Trophoblast cell (in vitro differentiated cells and primary cell): ENCODE results near the gene UPK3BL1.
"Not testable (repeated sequence)": the region's sequence is repeated elsewhere in the genome, so short reads cannot be mapped to it uniquely, and the experiment has no call there.

Experiments
- DNase-seq, 2 donors: peaks; one replicate each; pipeline ENCODE4 v3.0.0-alpha.2; 2016
- H2AFZ ChIP-seq: 2 replicates; pipeline ENCODE4 v1.6.1; 2013; ENCODE audit warnings: low read length, moderate library complexity, mild to moderate bottlenecking; ENCODE audit not compliant: insufficient read depth, poor library complexity
- H2AK5ac ChIP-seq: 2 replicates; pipeline ENCODE4 v1.6.1; 2013; ENCODE audit warnings: mild to moderate bottlenecking, low read length
- H2BK120ac ChIP-seq: 2 replicates; pipeline ENCODE4 v1.6.1; 2013; ENCODE audit warnings: low read length, mild to moderate bottlenecking, moderate library complexity; ENCODE audit not compliant: insufficient read depth, poor library complexity
- H2BK12ac ChIP-seq: 2 replicates; pipeline ENCODE4 v1.6.1; 2013; ENCODE audit warnings: mild to moderate bottlenecking, low read length, moderate library complexity
- H2BK5ac ChIP-seq: 2 replicates; pipeline ENCODE4 v1.6.1; 2013; ENCODE audit warnings: low read length, low read depth, moderate library complexity, mild to moderate bottlenecking; ENCODE audit not compliant: poor library complexity
- H3K14ac ChIP-seq: 2 replicates; pipeline ENCODE4 v1.6.1; 2013; ENCODE audit warnings: mild to moderate bottlenecking, low read length
- H3K18ac ChIP-seq: 2 replicates; pipeline ENCODE4 v1.6.1; 2013; ENCODE audit warnings: mild to moderate bottlenecking, low read length
- H3K23ac ChIP-seq: 2 replicates; pipeline ENCODE4 v1.6.1; 2013; ENCODE audit warnings: low read length
- H3K27ac ChIP-seq: 2 replicates; pipeline ENCODE4 v1.5.1; 2013; ENCODE audit warnings: low read depth, mild to moderate bottlenecking, inconsistent platforms, low read length, moderate library complexity
- H3K27me3 ChIP-seq: 2 replicates; pipeline ENCODE4 v1.6.1; 2013; ENCODE audit warnings: inconsistent platforms, mild to moderate bottlenecking, low read length, moderate library complexity; ENCODE audit not compliant: insufficient read depth
- H3K36me3 ChIP-seq, 2 experiments: 1 replicate in 1 of 2; 2 replicates in 1 of 2; pipeline ENCODE4 v1.6.1; 2013; ENCODE audit warnings: low read length in 2 of 2, mild to moderate bottlenecking in 2 of 2, moderate library complexity in 1 of 2; ENCODE audit not compliant: insufficient read depth in 2 of 2, control insufficient read depth in 1 of 2
- H3K4ac ChIP-seq: 2 replicates; pipeline ENCODE4 v1.6.1; 2013; ENCODE audit warnings: low read depth, mild to moderate bottlenecking, low read length, moderate library complexity
- H3K4me1 ChIP-seq, 2 experiments: 1 replicate in 1 of 2; 2 replicates in 1 of 2; pipeline ENCODE4 v1.6.1; 2013; ENCODE audit warnings: low read length in 2 of 2, mild to moderate bottlenecking in 2 of 2, moderate library complexity in 1 of 2; ENCODE audit not compliant: insufficient read depth in 2 of 2, control insufficient read depth in 1 of 2
- H3K4me2 ChIP-seq: 2 replicates; pipeline ENCODE4 v1.6.1; 2013; ENCODE audit warnings: inconsistent platforms, mild to moderate bottlenecking, low read length, moderate library complexity
- H3K4me3 ChIP-seq: 2 replicates; pipeline ENCODE4 v1.5.1; 2013; ENCODE audit warnings: mild to moderate bottlenecking, low read depth, low read length, inconsistent platforms
- H3K79me1 ChIP-seq: one replicate; pipeline ENCODE4 v1.6.1; 2013; ENCODE audit warnings: low read length
- H3K79me2 ChIP-seq: 2 replicates; pipeline ENCODE4 v1.6.1; 2013; ENCODE audit warnings: low read length, mild to moderate bottlenecking; ENCODE audit not compliant: control insufficient read depth, insufficient read depth, poor library complexity
- H3K9ac ChIP-seq: 2 replicates; pipeline ENCODE4 v1.6.1; 2013; ENCODE audit warnings: mild to moderate bottlenecking, low read length
- H3K9me3 ChIP-seq: 2 replicates; pipeline ENCODE4 v1.6.1; 2013; ENCODE audit warnings: low read depth, mild to moderate bottlenecking, control low read depth, inconsistent platforms, low read length; ENCODE audit not compliant: insufficient read depth
- H4K12ac ChIP-seq: 2 replicates; pipeline ENCODE4 v1.6.1; 2013; ENCODE audit warnings: low read depth, mild to moderate bottlenecking, low read length, moderate library complexity
- H4K8ac ChIP-seq: 2 replicates; pipeline ENCODE4 v1.6.1; 2013; ENCODE audit warnings: low read depth, mild to moderate bottlenecking, low read length, moderate library complexity
- H4K91ac ChIP-seq: one replicate; pipeline ENCODE4 v1.6.1; 2013; ENCODE audit warnings: low read depth, mild to moderate bottlenecking, low read length, moderate library complexity
- WGBS: extraction: QIAGEN DNeasy Blood & Tissue Kit; methylation state at CpG from one replicate; pipeline ENCODE4 v1.1.7; 2013; ENCODE audit warnings: missing lambda C conversion rate; ENCODE audit not compliant: insufficient read length, insufficient coverage; ENCODE audit errors: extremely low coverage; 5-methylcytosine and 5-hydroxymethylcytosine counted together

Gene UPK3BL1

DNA sequence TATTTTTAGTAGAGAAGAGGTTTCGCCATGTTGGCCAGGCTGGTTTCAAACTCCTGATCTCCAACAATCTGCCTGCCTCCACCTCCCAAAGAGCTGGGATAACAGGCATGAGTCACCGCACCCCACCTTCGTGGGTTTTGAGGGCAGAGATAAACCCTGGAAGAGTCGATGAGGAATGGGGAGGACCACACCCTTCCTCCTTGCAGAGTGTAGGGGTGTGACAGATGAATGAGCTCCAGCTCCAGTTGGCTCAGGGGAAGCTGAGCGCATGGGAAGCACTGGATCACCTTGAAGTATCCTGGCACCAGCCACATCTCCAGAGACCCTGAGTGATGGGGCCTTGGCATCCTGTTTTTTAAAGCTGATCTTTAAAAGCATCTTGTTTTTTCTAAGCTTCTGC lies 40.0 kb upstream of the UPK3BL1 start:
- H3K4me2 ChIP-seq, H3K27ac ChIP-seq, H2AFZ ChIP-seq, H3K9ac ChIP-seq, H4K8ac ChIP-seq, H3K4me3 ChIP-seq, H2BK120ac ChIP-seq, H4K91ac ChIP-seq, H2BK5ac ChIP-seq, H3K14ac ChIP-seq, H3K23ac ChIP-seq, H4K12ac ChIP-seq, H3K79me2 ChIP-seq, H3K4ac ChIP-seq, H3K27me3 ChIP-seq, H3K36me3 ChIP-seq, H2AK5ac ChIP-seq, H3K18ac ChIP-seq, H3K9me3 ChIP-seq, H3K79me1 ChIP-seq, H2BK12ac ChIP-seq, DNase-seq, H3K4me1 ChIP-seq: not testable (repeated sequence)
- WGBS = no CpG with 5 or more reads among the region's 5 CpGs

DNA sequence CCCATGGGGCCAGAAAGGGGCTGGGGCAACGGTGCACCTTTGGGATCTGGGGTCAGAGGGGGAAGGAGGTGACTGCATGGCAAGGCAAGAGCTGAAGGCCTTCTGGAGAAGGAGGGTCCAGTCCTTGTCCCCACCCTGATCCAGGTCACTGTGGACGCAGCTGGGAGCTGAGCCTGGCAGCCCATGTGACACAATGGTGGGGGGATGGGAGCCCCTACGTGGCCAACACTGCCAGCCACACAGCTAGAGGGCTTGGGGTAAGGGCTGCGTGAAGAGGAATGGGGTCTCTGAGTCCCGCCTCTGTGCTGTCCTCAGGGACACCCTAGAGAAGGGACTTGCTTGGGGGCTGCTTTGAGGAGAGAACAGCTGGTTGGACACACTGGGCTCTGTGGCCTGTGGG lies 38.2 kb upstream of the UPK3BL1 start:
- H3K79me2 ChIP-seq, H2BK5ac ChIP-seq, DNase-seq, H3K36me3 ChIP-seq, H2AK5ac ChIP-seq, H4K91ac ChIP-seq, H3K27ac ChIP-seq, H2BK12ac ChIP-seq, H3K4me3 ChIP-seq, H4K8ac ChIP-seq, H3K9ac ChIP-seq, H2AFZ ChIP-seq, H3K9me3 ChIP-seq, H3K79me1 ChIP-seq, H4K12ac ChIP-seq, H3K4ac ChIP-seq, H3K4me2 ChIP-seq, H3K14ac ChIP-seq, H2BK120ac ChIP-seq, H3K18ac ChIP-seq, H3K23ac ChIP-seq, H3K27me3 ChIP-seq, H3K4me1 ChIP-seq: not testable (repeated sequence)
- WGBS = no CpG with 5 or more reads among the region's 5 CpGs

DNA sequence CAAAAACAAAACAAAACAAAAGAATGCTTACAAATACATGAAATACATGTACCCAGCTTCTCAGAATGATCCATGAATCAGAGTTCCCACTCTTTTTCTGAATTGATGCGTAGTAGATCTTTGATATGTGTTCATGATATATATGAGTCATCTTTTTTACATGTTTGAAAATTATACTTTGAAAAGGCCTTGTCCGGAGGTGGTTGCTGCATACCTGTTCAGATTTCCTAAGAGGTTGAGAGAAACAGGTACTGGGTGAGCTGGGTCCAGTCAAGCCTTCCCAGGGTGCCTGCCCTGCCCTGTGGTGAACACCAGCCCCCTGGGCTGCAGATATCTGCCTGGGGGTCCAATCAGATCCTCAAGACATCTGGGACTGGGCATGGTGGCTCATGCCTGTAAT lies 33.0 kb upstream of the UPK3BL1 start:
- not testable (repeated sequence) for H3K9me3 ChIP-seq, H3K4me2 ChIP-seq, H3K4ac ChIP-seq, H2AFZ ChIP-seq, H3K79me1 ChIP-seq, H4K91ac ChIP-seq, H3K9ac ChIP-seq, H3K23ac ChIP-seq, DNase-seq, H2AK5ac ChIP-seq, H4K12ac ChIP-seq, H3K36me3 ChIP-seq, H4K8ac ChIP-seq, H3K4me3 ChIP-seq, H3K79me2 ChIP-seq, H3K27ac ChIP-seq, H2BK12ac ChIP-seq, H3K4me1 ChIP-seq, H2BK5ac ChIP-seq, H2BK120ac ChIP-seq, H3K18ac ChIP-seq, H3K14ac ChIP-seq, H3K27me3 ChIP-seq
- WGBS = no CpG with 5 or more reads among the region's 2 CpGs

DNA sequence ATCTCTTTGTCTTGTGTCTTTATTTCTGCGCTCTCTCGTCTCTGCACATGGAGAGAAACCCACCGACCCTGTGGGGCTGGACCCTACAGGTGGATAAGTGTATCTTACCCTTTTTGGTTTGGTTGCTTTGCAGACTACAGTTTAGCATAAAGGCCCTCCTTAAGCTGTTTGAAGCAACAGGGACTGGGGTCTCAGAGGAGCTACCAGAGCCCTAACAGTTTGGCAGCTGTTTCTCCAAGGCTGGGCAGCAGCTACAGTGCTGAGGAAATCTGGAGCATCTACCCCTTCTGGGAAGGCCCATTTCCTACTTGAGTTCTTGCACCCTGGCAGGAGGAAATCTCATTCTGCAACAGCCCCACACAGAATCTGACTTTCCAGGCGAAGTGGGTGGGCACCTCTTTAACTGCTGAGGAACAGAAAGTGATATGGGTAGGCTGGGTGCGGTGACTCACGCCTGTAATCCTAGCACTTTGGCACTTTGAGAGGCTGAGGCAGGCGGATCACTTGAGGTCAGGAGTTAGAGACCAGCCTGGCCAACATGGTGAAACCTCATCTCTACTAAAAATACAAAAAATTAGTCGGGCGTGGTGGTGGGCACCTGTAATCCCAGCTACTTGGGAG lies 31.0 kb upstream of the UPK3BL1 start:
- H2BK120ac ChIP-seq, H3K14ac ChIP-seq, H4K12ac ChIP-seq, DNase-seq, H3K27me3 ChIP-seq, H3K79me1 ChIP-seq, H3K36me3 ChIP-seq, H3K4me3 ChIP-seq, H3K9me3 ChIP-seq, H3K4me1 ChIP-seq, H3K4ac ChIP-seq, H3K9ac ChIP-seq, H4K8ac ChIP-seq, H3K23ac ChIP-seq, H2AFZ ChIP-seq, H2BK5ac ChIP-seq, H4K91ac ChIP-seq, H3K18ac ChIP-seq, H3K27ac ChIP-seq, H2AK5ac ChIP-seq, H3K4me2 ChIP-seq, H2BK12ac ChIP-seq, H3K79me2 ChIP-seq: not testable (repeated sequence)
- WGBS = no CpG with 5 or more reads among the region's 9 CpGs
